Measurements from ENCODE around the gene OR5B2. TPM values are rescaled to one million over a fixed set of nuclear protein-coding genes. Genes with fewer than 3 reads are reported as not detected.
A peak's percentile ranks its signal among the peaks of the same experiment; 100 is the strongest.
"Not testable (repeated sequence)": the region's sequence is repeated elsewhere in the genome, so short reads cannot be mapped to it uniquely, and the experiment has no call there.

OR5B2 gene
- not detected in 2 replicates for total RNA-seq (2014; rRNA removed)
- not detected for polyA plus RNA-seq (2012)

DNA sequence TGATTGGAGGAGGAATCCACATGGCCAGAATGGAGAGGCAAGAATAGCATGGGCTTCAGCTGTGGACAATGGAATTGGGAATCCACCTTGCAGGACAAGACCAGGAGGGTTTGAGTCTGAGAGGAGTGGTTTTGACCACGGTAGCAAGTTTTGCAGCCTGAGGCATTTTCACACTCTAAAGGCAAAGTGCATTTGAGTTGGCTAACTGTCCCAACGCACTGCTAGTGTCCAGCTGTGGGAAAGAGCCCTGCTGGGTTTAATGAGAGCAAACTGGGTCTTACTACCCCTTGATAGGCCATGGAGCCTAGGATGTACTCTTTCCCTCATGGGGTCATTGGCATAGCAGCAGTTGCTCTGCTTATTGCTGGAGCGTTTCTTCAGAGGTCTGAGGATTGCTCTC, at the start of gene OR5B2:
OR5B2 (minus strand) TSS at position 101 of the 400 bp plus-strand sequence. CDS start 4,860 bp downstream, outside the sequence.
- no peak for DNase-seq (ENCODE audit: low read depth)

DNA sequence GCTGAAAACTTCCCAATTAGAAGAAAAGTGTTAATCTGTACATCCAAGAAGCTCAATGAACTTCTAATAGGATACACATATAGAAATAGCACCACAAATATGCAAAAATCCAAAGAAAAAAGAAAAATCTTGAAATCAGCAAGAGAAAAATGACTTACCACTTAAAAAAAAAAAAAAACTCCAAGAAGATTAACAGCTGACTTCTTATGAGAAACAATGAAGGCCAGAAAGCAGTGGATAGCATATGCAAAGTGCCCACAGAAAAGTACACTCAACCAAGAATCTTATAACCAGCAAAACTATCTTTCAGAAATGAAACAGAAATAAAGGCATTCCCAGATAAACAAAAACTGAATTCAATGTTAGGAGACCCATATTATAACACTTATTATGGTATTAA, 44.0 kb upstream of the OR5B2 start:
- no peak for DNase-seq (ENCODE audit: low read depth)

DNA sequence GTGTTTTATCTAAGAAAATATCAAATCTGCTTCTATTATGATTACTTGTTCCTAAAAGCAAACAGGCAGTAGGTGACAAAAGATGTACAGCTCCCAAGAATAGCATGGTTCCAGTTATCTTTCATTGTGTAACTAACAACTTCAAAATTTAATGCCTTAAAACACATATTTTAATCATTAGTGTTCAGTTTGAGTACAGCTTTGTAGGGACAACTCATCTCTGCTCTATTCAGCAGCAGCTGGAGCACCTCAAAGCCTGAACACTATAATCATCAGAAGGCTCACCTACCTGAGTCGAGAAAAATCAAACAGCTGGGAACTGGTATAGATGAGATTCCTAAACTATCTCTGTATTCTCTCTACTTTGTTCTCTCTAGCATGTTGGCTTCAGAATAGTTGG, 38.4 kb upstream of the OR5B2 start:
- DNase-seq (ENCODE audit: low read depth), result no peak

DNA sequence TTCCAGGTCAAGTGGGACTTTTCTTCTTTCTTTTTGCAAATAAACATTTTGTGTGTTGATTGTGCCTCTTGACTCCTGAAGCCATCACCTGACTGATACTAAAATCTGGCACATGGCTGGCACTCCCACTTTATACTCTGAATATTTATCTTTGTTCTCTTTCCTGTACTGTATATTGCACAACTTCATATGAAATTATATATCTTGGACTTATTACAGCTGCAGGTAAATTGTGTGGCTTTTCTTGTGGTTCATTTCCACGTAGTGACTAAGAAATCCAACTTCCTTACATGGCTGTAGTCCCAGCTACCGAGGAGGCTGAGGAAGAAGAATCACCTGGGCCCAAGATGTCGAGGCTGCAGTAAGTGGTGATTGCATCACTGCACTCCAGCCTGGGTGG, 37.8 kb upstream of the OR5B2 start:
- no peak for DNase-seq (ENCODE audit: low read depth)

DNA sequence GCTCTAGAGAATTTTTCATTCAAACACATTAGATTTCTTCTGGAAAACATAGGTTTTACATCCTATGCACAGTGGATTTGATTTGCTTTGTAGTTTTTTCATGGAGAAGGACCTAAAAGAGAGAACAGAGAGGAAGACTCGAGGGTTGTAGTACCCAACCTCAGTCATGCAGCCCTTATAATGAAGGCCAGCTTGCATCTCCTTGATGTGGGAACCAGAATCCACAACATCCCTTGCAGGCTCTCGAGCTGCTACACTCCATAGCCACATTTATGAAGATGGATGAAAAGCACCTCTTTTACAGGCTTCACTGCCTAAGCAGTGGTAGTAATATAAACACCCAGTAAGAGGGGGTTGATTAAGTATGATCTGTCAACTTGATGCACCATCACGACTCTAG, 23.7 kb upstream of the OR5B2 start:
- DNase-seq (ENCODE audit: low read depth), result no peak

DNA sequence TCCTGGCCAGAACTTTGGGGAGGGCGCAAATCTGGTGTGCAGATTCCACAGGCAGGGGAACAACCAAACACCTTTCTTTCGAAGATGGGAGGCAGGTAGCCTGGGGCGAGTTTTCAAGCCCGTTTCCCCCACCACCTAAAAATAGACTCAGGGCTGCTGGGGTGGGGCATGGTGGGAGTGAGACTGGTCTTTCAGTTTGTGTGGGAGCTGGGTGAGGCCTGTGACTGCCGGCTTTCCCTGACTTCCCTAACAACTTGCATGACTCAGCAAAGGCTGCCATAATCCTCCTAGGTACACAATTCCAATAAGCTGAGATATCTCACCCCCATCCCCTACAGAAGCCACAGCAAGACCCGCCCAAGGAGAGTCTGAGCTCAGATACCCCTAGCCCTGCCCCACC, 18.4 kb upstream of the OR5B2 start:
- no peak for DNase-seq (ENCODE audit: low read depth)

DNA sequence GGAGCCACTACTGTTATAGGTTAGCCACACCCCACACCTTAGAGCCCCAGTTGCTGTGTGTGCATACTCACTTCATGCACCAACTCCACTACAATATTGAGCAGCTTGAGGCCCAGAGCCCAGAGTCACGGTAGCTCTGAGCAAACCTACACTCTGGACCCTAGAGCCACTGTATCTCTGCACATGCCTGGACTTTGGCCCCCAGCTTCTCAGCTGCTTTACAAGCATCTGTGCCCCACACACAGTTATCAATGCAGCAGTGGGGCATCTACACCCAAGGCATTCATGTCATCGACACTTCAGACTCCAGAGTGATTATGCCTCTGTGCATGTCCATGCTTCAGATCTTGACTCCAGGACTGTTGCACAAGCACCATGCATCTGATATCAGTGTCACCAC, 16.4 kb upstream of the OR5B2 start:
- no peak for DNase-seq (ENCODE audit: low read depth)

DNA sequence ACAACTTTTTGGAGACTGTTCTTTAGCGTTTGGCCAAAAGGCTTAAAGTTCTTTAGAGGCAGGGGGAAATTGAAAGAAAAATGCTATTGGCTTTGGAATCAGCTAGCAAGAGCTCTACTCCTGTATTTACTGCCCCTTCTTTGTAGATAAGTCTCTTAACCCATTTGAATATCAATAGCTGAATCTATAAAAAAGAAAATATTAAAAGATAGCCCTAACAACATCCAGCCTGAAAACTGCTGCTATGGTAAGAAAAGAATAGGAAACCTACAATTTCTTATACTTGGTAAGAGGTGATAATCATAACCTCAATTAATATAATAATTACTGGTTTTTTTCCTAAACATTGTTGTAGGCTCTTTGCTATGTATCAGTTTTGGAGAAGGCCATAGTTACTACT, 14.2 kb upstream of the OR5B2 start, which contains the start of gene OR5B12:
OR5B12 (minus strand) TSS at position 101 of the 400 bp plus-strand sequence. CDS start 2,085 bp downstream, outside the sequence.
- no peak for DNase-seq (ENCODE audit: low read depth)

DNA sequence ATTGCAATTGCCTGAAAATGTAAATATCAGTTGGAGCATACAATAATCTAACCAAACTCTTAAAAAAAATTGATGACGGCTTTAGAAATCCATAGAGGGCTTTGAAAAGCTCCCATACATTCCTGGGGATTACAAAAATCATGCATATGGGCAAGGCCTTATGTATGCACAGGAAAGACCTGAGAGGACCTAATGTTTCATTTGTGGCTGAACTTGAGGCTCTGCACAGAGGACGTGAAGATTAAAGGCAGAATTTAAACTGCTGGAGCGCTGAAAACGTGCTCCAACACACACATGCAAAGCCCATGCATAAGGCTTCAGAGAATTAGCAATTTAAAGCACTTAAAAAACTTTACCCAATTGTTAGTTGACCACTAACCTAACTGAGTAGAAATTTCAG, 10.6 kb upstream of the OR5B2 start:
- no peak for DNase-seq (ENCODE audit: low read depth)

DNA sequence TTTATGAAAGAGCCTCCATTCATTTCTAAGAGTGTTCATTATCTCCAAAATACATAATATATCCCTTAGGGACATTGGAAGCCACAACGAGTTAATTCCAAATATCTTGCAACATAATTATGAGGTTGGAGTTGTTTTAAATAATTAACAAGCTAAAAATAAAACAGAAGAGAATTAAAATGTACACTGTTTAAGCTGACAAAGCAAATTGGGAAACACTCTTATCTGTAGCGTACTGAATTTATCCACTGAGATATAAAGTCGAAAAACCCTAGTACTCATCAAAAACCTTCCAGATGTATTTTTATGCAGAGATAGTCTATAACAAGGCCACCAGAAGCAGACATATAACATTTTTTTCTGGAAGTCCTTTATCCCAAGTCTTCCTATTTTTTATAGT, 6.3 kb upstream of the OR5B2 start:
- DNase-seq (ENCODE audit: low read depth), result no peak

DNA sequence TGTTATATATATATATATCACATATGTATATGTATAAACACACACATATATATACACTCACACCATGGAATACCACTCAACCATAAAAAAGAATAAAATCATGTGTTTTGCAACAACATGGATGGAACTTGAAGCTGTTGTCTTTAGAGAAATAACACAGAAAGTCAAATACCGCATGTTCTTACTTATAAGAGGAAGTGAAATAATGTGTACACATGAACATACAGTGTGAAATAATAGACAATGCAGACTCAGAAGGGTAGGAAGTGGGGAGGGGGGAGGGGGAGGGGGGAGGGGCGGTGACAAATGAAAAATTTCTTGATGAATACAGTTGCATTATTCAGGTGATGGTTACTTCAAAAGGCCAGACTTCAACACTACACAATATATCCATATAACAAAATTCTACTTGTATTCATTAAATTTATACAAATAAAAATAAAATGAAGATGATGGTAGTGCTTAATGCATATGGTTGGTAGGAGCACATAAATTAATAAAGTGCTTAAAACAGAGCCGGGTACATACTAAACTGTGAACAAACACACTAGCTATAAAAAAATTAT, 5.8 kb upstream of the OR5B2 start:
- DNase-seq (ENCODE audit: low read depth), result no peak

DNA sequence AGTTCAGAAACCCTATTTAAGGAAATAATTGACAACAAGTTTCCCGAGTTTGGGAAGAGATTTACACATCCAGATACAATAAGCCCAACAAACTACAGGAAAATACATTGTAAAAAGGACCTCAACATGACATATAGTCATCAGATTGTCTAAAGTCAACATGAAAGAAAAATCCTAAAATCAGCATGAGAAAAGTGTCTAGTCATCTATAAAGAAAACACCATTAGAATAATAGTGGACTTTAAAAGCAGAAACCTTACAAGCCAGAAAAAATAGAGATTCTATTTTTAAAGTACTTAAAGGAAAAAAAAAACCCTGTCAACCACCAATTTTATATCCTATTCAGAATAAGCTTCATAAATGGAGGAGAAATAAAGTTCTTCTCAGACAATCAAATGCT, 1.4 kb upstream of the OR5B2 start:
- DNase-seq (ENCODE audit: low read depth), result no peak

DNA sequence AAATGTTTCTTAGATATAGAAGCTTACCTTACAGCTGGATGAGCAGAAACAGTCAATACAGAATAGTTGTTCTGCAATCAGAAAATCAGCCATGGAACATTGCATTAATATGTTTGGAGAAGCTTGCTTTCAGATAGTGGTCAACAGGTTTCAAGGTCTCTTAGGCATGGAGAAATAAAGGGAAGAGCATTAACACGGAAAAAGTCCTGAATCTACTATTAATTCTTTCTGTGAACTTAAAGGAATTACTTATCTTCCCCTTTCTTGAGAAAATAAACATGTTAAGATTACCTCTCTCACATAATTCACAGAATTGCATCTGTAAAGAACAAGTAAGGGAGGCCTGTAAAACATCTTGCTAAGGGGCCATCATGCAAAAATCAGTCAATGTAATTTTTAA, 21.1 kb downstream of the OR5B2 start, which contains the start of gene OR5B3:
OR5B3 (minus strand) TSS at position 101 of the 400 bp plus-strand sequence. CDS start 3,465 bp downstream, outside the sequence.
- DNase-seq (ENCODE audit: low read depth), result no peak

DNA sequence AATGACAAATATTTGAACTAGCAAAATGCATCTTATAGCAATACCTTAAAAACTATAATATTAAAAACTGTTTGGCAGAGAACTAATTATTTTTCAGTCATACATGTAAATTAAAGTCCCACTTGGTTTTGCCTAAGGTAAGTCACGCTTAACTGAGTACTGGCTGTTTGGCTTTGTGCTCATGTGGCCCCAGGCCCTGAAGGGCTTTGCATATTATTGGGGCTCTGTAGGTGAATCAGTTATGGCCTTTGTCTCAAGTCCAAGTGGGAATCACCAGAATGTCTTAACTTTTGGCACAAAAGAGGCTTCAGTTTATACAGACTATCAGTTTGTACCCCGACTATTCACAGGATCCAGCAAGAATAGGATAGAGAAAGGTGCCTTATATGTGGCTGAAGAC, 28.3 kb downstream of the OR5B2 start:
- not testable (repeated sequence) for DNase-seq (ENCODE audit: low read depth)

DNA sequence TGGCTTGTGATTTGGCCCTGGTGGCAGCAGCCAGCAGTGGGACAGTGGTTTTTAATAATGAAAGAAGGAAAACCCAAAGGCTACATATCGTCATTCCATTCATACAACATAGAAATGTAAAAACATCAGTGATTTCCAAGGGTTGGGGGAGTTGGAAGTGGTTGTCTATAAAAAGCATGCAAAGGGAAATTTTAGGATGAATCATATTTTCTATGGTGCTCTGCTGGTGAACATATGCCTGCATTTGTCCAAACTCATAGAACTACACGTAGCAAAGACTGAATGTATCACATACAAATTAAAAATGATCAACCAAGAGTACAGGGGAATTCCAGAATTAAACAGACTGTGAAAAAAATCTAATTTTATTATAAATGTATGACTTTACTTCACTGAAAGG, 32.3 kb downstream of the OR5B2 start:
- DNase-seq (ENCODE audit: low read depth), result no peak

DNA sequence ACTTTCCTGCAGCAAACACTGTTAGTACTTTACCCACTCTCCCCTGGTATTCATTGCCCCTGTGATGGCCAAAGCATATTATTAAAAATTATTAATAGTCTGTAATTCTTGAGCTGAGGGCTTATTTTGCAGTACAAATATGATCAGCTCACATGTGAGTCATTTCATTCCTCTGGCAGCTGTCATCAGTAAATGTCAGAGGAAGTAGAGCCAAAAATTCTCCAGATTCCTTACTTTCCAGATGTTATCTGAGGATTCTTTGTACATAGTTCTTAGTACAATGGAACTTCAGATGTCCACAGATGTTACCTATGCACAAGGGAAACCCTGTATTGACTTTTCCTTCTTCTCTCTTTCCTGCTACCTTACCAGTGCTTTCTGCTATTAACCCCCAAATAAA, 33.7 kb downstream of the OR5B2 start:
- DNase-seq (ENCODE audit: low read depth), result peak; percentile 82

DNA sequence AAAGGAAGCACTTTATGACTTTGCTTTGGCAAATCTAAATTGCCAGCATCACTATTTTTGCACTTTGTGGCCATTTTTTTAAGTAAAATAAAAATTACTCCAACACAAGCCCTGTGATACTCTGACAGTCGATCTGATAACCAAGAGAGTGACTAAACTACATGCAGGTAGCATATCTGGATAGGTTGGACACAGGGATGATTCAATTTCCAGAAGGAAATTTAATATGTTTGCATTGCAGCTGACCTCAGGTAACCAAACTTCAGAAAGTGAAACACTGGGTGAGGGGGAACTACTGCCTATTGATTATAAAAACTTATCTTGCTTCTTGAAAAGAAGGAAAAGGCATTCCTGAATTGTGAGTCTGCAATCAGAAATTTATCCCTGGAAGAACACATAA, 35.2 kb downstream of the OR5B2 start:
- no peak for DNase-seq (ENCODE audit: low read depth)

DNA sequence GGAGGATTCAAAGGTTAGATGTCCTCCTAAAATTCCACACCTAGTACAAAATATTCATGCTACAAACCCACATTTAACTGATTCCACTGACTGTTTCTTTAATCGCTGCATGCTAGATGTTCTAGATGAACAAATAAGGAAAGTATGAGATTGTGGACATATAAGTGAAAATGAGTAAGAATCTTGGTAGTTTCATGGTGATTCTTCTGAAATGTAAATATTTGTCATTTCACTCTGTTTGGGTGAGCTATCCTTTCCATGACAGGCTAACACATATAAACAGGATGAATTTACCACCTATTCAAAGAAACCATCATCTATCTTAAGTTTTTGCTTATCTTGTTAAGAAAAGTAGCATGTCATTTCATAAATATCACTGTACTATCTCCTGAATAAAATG, 36.0 kb downstream of the OR5B2 start:
- DNase-seq (ENCODE audit: low read depth), result no peak

DNA sequence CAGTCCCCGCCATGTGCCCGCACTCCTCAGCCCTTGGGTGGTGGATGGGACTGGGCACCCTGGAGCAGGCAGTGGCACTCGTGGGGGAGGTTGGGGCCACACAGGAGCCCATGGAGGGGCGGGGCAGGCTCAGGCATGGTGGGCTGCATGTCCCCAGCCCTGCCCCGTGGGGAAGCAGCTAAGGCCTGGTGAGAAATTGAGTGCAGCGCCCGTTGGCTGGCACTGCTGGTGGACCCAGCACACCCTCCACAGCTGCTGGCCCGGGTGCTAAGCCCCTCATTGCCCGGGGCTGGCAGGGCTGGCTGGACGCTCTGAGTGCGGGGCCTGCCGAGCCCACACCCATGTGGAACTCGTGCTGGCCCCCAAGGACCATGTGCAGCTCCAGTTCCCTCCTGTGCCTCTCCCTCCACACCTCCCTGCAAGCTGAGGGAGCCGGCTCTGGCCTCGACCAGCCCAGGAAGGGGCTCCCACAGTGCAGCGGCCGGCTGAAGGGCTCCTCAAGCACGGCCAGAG, 37.3 kb downstream of the OR5B2 start:
- no peak for DNase-seq (ENCODE audit: low read depth)
